Right atrium auricular region (tissue), 2 donors: ENCODE data around the gene PIAS2. TPM values are rescaled to one million over a fixed set of nuclear protein-coding genes. Genes with fewer than 3 reads are reported as not detected.

Experiments
- DNase-seq: peaks from one replicate; pipeline ENCODE4 v3.0.0-alpha.2; 2019; ENCODE audit warnings: low spot score
- H3K27ac ChIP-seq, 2 donors: fragments of 200-600 bp; sonication (generic); 1 replicate in 1 of 2; 2 replicates in 1 of 2; pipeline ENCODE4 v1.5.1; 2016 to 2019
- H3K27me3 ChIP-seq, 2 donors: fragments of 200-600 bp; sonication (generic); one replicate each; pipeline versions ENCODE4 v1.5.1 to v1.6.0; 2017 to 2019
- H3K36me3 ChIP-seq: fragments of 200-600 bp; sonication (generic); one replicate; pipeline ENCODE4 v1.5.1; 2016
- H3K4me1 ChIP-seq, 2 donors: fragments of 200-600 bp; sonication (generic); one replicate each; pipeline versions ENCODE4 v1.5.1 to v1.6.0; 2017 to 2019
- H3K4me3 ChIP-seq, 2 donors: fragments of 200-600 bp; sonication (generic); 1 replicate in 1 of 2; 2 replicates in 1 of 2; pipeline ENCODE4 v1.5.1; 2017 to 2019; ENCODE audit warnings: mild to moderate bottlenecking in 1 of 2, moderate library complexity in 1 of 2
- H3K9me3 ChIP-seq, 2 donors: fragments of 200-600 bp; sonication (generic); one replicate each; pipeline ENCODE4 v1.5.1; 2019
- total RNA-seq, 2 donors: library from RNA; depleted of rRNA; stranded (reverse); fragments of >200 nt; gene quantifications; one replicate each; pipeline ENCODE4 v1.1.0, GENCODE V29; 2016
- TF ChIP-seq, protein P1 (sequence below), 2 donors: fragments of 200-600 bp; sonication (generic); IDR thresholded peaks; one replicate each; pipeline ENCODE4 v1.5.1; 2019; ENCODE audit warnings: antibody characterized with exemption in 2 of 2

The PIAS2 gene
- total RNA-seq, 2 donors from 2014 or later, result 14.3 to 14.9 TPM

DNA sequence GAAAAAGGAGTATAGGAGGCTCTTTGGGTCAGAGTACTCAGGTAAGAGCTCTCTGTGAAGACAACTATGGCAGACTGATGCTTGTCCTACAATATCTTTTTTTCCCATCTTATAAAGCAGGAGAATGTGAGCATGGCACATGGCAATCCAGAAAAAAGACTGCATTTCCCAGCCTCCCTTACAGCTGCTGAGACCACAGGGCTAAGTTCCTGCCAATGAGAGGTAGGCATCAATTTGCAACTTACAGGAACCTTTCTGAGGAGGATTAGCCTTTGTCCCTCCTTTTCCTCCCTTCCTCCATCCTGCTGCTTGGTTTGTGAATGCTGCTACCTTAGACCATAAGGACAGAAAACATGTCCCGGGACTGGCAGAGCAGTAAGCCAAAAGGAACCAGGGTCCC is 122.7 kb downstream of the PIAS2 start:
- DNase-seq, result no peak
- no peaks in the 10 kb centered on the region for H3K36me3 ChIP-seq
- H3K4me1 ChIP-seq, result no peaks in the 10 kb centered on the region
- H3K27ac ChIP-seq, result no peak overlapping the region
- H3K9me3 ChIP-seq, result no peaks in the 10 kb centered on the region
- TF ChIP-seq, protein P1, sequence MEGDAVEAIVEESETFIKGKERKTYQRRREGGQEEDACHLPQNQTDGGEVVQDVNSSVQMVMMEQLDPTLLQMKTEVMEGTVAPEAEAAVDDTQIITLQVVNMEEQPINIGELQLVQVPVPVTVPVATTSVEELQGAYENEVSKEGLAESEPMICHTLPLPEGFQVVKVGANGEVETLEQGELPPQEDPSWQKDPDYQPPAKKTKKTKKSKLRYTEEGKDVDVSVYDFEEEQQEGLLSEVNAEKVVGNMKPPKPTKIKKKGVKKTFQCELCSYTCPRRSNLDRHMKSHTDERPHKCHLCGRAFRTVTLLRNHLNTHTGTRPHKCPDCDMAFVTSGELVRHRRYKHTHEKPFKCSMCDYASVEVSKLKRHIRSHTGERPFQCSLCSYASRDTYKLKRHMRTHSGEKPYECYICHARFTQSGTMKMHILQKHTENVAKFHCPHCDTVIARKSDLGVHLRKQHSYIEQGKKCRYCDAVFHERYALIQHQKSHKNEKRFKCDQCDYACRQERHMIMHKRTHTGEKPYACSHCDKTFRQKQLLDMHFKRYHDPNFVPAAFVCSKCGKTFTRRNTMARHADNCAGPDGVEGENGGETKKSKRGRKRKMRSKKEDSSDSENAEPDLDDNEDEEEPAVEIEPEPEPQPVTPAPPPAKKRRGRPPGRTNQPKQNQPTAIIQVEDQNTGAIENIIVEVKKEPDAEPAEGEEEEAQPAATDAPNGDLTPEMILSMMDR (IDR thresholded peaks at IDR 0.05), result no peak
- H3K27me3 ChIP-seq, result no peaks in the 10 kb centered on the region
- no peak overlapping the region for H3K4me3 ChIP-seq

DNA sequence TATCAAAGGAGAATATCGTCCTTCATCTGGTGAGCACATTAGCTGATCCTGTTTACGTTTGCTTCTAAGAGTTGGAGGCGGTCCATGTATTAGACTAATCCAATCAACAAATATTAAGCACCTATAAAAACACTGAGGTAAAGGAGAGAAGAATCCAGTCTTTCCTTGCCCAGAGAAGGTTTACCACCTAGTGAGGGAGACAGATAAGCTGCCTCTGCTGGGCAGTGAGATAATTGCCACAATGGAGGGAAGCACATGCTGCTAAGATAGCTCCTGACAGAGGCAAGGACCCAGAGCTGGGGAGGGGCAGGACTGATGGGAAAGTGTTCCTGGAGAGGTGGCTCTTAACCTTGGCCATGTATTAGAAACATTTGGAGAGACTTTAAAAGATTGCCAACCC is 123.7 kb downstream of the PIAS2 start:
- no peak overlapping the region for H3K27ac ChIP-seq
- TF ChIP-seq, protein P1 (IDR thresholded peaks at IDR 0.05), result no peak
- no peaks in the 10 kb centered on the region for H3K27me3 ChIP-seq
- no peaks in the 10 kb centered on the region for H3K4me1 ChIP-seq
- no peak for DNase-seq
- no peak overlapping the region for H3K4me3 ChIP-seq
- no peaks in the 10 kb centered on the region for H3K9me3 ChIP-seq
- H3K36me3 ChIP-seq, result no peaks in the 10 kb centered on the region

DNA sequence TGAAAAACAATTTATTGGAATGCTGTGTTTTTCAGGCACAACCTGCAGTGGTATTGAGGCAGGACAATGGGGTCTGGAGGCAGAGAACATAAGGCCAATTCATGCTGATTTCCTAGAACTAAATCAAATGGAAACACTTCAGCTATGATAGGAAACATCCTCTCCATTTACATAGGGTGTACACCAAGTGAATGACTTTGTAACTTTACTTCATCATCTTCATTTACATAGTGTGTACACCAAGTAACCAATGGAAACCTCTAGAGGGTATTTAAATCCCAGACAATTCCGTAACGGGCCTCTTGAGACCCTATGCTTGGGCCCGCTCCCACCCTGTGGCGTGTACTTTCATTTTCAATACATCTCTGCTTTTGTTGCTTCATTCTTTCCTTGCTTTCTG is 128.2 kb downstream of the PIAS2 start:
- Histone ChIP-seq H3K4me1 (no peaks in the 10 kb centered on the region), H3K9me3 (no peaks in the 10 kb centered on the region), H3K36me3 (no peaks in the 10 kb centered on the region), H3K27ac (no peak overlapping the region), H3K27me3 (no peaks in the 10 kb centered on the region), H3K4me3 (no peak overlapping the region)
- TF ChIP-seq, protein P1 (IDR thresholded peaks at IDR 0.05), result no peak
- no peak for DNase-seq

DNA sequence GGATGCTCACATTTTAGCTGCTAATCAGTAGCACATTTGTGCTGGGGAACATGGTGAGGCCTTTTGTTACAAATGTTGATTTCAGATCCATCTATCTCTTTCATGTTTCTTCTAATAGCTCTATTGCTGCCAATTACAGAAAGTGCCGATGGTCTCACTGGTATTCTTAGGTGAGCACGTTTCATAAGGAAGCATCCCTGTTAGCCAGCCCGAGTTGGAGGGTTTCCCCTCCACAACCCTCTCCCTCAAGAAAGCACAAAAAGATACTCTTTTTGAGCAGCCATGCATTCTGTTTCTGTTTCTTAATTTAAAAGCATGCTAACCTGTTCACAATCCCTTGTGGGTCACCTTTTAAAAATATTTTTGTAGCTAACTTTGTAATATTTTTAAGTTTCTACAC is 129.6 kb downstream of the PIAS2 start:
- DNase-seq, result no peak
- no peaks in the 10 kb centered on the region for H3K36me3 ChIP-seq
- no peak overlapping the region for H3K4me3 ChIP-seq
- no peaks in the 10 kb centered on the region for H3K9me3 ChIP-seq
- H3K27me3 ChIP-seq, result no peaks in the 10 kb centered on the region
- no peak overlapping the region for H3K27ac ChIP-seq
- H3K4me1 ChIP-seq, result no peaks in the 10 kb centered on the region
- TF ChIP-seq, protein P1 (IDR thresholded peaks at IDR 0.05), result no peak

DNA sequence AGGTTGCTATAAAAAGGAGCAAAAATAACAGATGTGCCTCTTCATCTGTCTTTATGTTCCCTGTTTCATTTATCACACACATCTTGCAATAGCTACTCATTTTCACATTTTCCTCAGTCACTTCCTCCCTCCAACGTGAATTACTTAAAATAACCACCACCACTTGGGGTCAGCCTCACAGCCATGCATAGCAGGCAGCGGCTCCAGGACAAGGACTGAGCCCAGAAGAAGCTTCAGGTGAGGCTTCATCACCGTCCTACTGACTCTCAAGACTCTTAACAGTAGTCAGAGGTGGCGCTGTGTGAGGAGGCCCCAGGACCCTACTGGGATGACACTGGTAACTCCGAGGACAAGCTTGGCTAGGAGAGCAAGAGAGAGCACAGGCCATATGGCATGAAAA is 144.9 kb downstream of the PIAS2 start:
- no peaks in the 10 kb centered on the region for H3K36me3 ChIP-seq
- H3K4me3 ChIP-seq, result no peak overlapping the region
- H3K4me1 ChIP-seq, result peaks cover 0 to 20% of the 10 kb centered on the region in 2 donors
- no peak overlapping the region for H3K27ac ChIP-seq
- no peaks in the 10 kb centered on the region for H3K9me3 ChIP-seq
- no peaks in the 10 kb centered on the region for H3K27me3 ChIP-seq
- no peak for DNase-seq
- TF ChIP-seq, protein P1 (IDR thresholded peaks at IDR 0.05), result no peak

DNA sequence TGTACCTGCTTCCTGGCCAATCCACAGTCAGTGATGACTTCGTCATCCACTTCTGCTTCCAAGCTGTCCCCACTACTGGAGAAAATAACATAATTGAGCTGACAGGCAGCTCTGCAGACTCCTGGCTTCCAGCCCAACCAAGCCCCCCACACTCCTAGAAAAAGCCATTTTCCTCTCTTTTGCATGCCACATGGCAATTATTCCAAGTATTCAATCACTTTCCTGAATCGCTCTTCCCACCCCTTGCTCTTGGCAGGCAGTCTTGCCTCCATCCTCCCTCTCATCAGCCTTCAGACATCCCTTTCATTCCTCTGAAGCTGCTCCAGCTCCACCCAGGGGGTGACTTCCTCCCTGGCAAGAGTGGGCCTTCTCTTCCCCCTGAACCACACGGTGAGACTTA is 146.2 kb downstream of the PIAS2 start:
- H3K27ac ChIP-seq, result no peak overlapping the region
- TF ChIP-seq, protein P1 (IDR thresholded peaks at IDR 0.05), result no peak
- no peak for DNase-seq
- no peaks in the 10 kb centered on the region for H3K36me3 ChIP-seq
- H3K27me3 ChIP-seq, result no peaks in the 10 kb centered on the region
- H3K9me3 ChIP-seq, result no peaks in the 10 kb centered on the region
- H3K4me3 ChIP-seq, result no peak overlapping the region
- peaks cover 0 to 20% of the 10 kb centered on the region in 2 donors for H3K4me1 ChIP-seq
